ENCODE measurements around the gene KIFC1. TPM values are rescaled to one million over a fixed set of nuclear protein-coding genes. Genes with fewer than 3 reads are reported as not detected.

Gene KIFC1
- total RNA-seq, 1 donor from 2014 or later: 7.4 TPM

DNA sequence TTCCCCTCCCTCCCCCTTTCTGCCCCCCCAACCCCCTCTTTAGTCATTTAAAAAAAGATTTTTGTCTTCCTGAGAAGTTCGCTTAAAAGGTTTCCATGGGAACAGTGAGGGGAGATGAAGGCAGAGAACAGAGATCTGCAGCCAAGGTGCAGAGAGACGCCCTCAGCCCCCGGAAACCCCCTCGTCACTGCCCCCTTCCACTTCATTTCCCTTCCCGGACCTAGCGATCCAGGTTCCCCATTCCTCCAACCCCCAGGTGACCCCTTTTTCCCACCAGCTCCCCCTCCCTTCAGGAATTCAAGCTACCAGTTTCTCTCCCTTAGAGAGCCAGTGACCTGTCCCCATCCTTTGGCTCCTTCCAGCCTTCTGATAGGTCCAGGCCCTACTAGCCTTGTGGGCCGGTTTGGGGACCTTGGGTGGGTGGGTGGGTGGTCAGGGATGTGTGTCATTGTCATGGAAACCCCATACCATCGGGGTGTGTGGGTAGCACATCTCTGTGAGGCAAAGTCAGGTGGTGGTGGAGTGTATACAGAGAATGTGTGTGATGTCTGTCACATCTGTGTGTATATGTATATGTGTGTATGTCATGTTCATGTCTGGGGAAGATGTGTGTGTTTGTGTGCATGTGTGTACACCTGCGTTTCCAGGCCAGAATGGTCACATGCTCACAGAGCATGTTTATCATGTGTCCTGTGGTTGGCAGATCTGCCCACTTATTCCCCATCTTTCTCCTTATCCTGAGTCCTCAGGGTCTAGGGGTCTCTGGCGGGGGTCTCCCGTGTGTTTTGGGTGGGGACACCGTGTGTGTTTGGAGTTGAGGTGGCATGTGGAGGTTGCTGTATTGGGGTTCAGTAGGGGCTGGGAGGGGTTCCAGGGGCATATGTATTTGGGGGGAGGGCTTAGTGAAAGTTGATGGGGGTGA, 35.2 kb downstream of the KIFC1 start:
- Mint-ChIP-seq H3K27me3 (ENCODE audit: low read depth) (no peaks in the 10 kb centered on the region), H3K36me3 (ENCODE audit: low read depth) (peaks cover 9% of the 10 kb centered on the region), H3K9me3 (ENCODE audit: low read depth) (no peaks in the 10 kb centered on the region), H3K4me1 (ENCODE audit: low read depth) (peaks cover 65% of the 10 kb centered on the region), H3K4me3 (ENCODE audit: unreplicated experiment) (peak overlapping the region; percentile 90), H3K27ac (ENCODE audit: unreplicated experiment) (peak overlapping the region; percentile 97)
- TF ChIP-seq, protein P1, sequence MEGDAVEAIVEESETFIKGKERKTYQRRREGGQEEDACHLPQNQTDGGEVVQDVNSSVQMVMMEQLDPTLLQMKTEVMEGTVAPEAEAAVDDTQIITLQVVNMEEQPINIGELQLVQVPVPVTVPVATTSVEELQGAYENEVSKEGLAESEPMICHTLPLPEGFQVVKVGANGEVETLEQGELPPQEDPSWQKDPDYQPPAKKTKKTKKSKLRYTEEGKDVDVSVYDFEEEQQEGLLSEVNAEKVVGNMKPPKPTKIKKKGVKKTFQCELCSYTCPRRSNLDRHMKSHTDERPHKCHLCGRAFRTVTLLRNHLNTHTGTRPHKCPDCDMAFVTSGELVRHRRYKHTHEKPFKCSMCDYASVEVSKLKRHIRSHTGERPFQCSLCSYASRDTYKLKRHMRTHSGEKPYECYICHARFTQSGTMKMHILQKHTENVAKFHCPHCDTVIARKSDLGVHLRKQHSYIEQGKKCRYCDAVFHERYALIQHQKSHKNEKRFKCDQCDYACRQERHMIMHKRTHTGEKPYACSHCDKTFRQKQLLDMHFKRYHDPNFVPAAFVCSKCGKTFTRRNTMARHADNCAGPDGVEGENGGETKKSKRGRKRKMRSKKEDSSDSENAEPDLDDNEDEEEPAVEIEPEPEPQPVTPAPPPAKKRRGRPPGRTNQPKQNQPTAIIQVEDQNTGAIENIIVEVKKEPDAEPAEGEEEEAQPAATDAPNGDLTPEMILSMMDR (IDR thresholded peaks at IDR 0.05): no peak
- DNase-seq (ENCODE audit: low spot score): no peak

DNA sequence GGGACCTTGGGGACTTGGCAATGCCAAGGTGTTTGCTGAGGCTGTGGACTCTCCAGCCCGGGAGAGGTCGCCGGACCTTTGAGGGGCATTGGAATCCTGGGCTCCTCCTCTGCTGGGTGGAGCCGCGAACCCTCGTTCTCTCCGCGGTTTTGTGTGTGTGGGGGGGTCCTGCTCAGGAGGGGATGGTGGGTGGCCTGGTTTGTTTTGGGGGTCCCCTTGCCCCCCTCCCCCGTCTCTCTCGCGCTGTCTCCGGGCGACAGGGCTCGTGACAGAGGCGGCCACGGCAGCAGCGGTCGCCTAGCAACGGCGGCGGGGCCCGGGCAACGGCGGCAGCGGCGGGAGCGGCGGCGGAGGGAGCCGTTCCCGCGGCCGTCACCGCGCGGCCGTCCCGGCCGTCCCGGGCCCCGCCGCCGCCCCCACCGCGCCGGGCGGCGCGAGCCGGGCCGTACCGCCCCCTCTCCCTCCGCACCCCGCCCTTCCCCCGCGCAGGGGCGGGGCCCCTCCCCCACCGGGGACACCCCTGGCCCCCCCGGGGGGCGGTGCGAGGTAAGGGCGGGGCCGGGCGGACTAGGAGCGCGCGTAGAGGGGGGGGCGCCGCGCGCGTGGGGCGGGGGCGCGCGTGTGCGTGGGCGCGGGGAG, 36.1 kb downstream of the KIFC1 start:
- Mint-ChIP-seq H3K4me1 (ENCODE audit: low read depth) (peaks cover 70% of the 10 kb centered on the region), H3K27me3 (ENCODE audit: low read depth) (no peaks in the 10 kb centered on the region), H3K36me3 (ENCODE audit: low read depth) (peaks cover 9% of the 10 kb centered on the region), H3K9me3 (ENCODE audit: low read depth) (no peaks in the 10 kb centered on the region), H3K27ac (ENCODE audit: unreplicated experiment) (peak overlapping the region; percentile 97), H3K4me3 (ENCODE audit: unreplicated experiment) (peak overlapping the region; percentile 90)
- TF ChIP-seq, protein P1 (IDR thresholded peaks at IDR 0.05): peak; percentile 30
- no peak for DNase-seq (ENCODE audit: low spot score)

DNA sequence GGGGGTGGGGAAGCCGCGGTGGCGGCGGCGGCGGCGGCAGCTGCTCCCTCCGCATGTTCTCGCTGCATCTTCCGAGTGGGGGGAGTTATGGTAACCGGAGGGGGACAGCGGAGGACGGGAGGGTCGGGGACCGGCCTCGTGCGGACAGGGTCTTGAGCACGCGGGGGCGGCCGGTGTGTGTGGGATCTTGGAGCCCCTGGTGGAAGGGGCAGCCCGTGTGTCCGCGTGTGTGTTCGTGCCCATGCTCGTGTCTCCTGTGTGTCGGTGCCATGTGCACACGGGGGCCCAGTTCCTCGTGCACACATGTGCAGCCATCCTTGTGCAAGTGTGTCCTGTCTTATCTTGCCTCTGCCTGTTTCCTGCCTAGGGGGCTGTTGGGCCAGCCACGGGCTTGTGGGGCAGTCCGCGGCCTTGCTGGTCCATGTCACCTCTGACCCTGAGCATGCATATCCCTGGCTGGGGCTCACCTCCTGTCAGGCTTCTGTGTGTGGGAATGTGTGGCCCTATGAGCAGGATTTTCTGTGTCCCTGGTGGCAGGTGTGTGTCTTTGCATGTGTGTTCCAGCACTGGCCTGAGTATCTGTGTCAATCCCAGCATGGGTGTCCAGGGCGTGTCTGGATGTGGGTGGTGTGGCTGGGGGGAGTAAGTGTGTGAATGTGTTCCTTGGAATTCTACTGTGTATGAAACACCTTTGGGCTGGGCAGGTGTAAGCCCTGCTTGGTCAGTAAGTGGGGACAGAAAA, 36.8 kb downstream of the KIFC1 start:
- DNase-seq (ENCODE audit: low spot score): no peak
- peaks cover 76% of the 10 kb centered on the region for H3K4me1 Mint-ChIP-seq (ENCODE audit: low read depth)
- TF ChIP-seq, protein P1 (IDR thresholded peaks at IDR 0.05): peak; percentile 64
- peak overlapping the region; percentile 70 for H3K4me3 Mint-ChIP-seq (ENCODE audit: unreplicated experiment)
- H3K27me3 Mint-ChIP-seq (ENCODE audit: low read depth): no peaks in the 10 kb centered on the region
- peaks cover 8% of the 10 kb centered on the region for H3K36me3 Mint-ChIP-seq (ENCODE audit: low read depth)
- H3K9me3 Mint-ChIP-seq (ENCODE audit: low read depth): no peaks in the 10 kb centered on the region
- H3K27ac Mint-ChIP-seq (ENCODE audit: unreplicated experiment): peak overlapping the region; percentile 59

DNA sequence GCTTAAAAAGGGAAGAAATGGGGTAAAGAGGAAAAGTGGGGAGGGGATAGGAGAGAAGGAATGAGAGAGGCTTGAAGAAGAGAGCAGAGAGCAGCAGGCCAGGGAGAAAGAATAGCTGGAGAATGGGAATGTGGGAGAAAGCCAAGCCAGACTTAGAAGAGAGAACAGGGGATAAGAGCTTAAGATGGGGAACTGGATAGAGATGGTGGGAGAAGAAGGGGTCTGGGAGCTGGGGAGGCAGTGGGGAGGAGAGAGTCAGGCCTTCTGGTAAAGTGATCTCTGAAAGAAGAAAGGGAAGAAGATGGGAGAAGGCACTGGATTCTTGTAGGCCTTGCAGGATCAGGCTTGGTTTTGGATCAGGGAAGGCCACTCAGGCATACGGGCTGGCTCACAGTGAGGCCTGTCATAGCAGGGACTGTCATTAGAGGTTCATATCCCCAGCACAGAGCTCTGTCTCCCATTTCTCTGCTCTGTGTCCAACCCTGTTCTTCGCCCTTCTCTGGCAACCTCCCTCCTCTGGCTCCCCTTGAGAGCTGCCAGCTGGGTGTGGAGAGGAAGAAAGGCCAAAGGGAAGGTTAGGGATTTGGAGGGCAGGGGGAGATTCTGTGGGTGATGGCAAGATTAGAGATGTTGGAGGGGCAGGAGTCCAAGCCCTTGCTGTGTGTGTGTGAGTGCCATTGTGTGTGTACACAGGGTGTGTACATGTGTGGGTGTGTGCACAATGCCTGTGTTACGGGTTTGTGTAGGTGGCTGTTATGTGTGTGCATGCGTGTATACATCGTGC, 37.5 kb downstream of the KIFC1 start:
- Mint-ChIP-seq H3K4me1 (ENCODE audit: low read depth) (peaks cover 76% of the 10 kb centered on the region), H3K27ac (ENCODE audit: unreplicated experiment) (peak overlapping the region; percentile 58), H3K9me3 (ENCODE audit: low read depth) (no peaks in the 10 kb centered on the region), H3K4me3 (ENCODE audit: unreplicated experiment) (peak overlapping the region; percentile 70), H3K36me3 (ENCODE audit: low read depth) (peaks cover 8% of the 10 kb centered on the region), H3K27me3 (ENCODE audit: low read depth) (no peaks in the 10 kb centered on the region)
- TF ChIP-seq, protein P1 (IDR thresholded peaks at IDR 0.05): no peak
- no peak for DNase-seq (ENCODE audit: low spot score)

Data from chondrocyte (in vitro differentiated cells).